ENCODE results near the gene MMAB.

MMAB gene

DNA sequence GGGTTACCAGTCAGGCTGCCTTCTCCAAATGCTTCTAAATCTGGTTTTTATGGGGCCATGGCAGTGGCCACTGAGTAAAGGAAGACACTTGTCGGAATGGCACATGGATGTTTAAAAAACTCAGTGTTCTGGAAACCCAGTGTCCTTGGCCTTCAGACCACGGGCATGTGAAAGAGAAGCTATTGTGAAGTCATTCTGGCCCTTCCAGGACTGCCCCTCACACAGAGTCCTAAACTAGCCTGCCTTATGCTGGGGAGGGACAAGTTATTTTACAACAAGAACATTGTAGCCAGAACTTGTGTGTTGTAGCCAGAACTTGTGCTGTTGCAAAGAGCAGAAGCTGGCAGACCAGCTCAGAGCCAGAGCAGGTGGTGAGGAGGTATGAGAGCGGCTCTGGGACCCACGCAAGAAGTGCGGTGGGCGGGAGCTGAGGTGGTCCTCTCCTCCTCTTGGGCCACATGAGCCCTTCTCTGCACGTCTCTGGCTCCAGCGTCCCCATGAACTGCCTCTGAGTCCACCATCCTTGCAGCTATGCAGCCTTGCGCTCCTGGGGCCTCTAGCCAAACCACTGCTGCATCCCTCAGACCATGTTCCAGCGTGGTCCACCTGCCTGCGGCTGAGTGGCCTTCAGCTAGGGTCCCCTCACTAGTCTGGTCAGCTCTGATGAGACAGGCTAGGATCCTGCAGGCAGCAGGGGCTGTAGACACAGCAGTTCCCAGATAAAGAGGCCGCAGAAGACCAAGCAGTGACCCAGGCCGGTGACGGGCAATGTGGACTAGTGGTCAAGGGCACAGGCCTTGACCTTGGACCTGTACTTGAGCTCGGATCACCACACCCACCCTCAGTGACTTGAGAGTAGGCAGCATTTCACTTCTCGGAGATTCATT, 32.5 kb downstream of the MMAB start:
- DNase-seq: peak in 9 of 51 donors; percentile 20 to 84 (median 26)

DNA sequence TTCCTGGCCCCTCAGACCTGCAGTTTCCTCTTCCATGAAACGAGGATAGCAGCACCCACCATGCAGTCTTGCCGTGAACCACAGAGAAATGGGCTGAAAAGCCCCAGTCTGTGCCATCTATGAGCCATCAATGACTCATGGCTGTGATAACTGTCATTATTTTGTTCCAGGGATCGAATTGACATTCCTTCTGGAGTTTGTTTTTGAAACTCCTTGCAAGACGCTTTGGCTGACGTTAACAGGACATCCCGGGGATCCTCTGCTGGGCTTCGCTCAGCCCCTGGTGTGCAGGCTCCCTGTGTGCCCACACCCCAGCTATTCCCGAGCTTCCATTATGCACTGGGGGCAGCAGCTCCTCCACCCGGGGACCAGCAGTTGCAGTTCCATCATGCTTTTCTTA, 33.8 kb downstream of the MMAB start:
- no peak for DNase-seq

DNA sequence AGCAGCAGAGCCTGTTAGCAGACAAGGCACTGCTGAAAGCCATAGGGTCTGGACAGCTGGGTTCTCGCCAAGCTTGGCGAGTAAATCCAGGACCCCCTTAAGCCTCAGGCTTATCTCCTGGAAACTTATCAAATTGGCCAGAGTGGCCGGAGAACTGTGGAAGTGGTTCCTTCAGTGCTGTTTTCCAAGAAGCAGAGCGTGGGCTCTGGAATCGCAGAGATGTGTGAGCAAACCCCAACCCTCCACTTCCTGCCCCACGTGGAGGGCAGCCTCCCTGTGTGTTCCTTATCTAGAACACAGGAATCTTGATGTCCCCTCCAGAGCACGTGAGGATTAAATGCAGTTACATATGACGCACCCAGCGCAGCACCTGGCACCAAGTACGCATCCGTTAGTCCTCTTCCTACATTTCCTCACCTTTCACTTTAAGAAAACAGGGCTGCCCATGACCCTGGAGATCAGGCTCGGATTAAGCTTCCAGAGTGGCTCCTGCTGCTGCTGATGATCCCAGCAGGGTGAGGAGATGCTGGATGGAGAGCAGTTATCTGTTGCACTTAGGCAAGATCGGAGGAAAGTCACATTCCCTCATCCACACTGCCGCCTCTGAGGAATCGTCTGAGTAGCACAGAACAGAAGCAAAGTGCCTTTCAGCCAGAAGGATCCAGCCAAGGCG, 35.0 kb downstream of the MMAB start:
- no peak for DNase-seq

DNA sequence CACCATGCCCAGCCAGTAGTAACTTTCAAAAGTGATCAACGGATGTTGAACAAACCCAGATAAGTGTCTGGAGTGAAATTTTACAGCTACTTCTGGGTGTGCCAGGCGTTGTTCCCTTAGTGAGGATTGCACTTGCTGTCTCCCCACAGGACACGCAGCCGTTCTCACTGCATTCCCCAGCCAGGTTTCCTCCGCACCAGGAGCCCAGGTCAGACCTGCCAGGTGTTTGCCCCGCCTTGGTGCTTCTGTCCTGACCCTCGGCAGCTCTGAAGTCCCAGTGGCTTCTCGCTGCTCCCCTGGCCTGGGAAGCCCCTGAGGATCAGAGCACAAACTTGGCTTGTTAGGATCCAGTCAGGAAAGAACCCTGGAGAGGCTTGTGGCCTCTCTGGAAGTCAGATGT, 36.2 kb downstream of the MMAB start:
- DNase-seq: no peak

DNA sequence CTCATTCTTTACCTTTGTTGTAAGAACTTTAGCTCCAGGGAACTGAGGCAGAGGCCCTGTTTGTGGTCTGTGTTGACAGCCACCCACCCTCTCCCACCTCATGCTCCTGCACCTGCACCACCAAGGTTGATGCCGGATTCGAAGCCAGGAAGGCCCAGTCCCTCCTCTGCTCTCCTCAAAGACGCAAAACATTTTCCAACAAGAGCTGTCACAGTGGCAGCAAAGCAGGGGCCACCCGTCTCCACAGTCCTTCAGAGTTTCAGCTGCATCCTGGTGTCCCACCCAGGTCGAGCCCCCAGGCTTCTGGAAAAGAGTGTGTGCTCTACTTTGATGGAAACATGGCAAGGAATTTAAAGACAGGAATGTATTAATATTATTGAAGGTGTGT, 37.4 kb downstream of the MMAB start:
- no peak for DNase-seq

DNA sequence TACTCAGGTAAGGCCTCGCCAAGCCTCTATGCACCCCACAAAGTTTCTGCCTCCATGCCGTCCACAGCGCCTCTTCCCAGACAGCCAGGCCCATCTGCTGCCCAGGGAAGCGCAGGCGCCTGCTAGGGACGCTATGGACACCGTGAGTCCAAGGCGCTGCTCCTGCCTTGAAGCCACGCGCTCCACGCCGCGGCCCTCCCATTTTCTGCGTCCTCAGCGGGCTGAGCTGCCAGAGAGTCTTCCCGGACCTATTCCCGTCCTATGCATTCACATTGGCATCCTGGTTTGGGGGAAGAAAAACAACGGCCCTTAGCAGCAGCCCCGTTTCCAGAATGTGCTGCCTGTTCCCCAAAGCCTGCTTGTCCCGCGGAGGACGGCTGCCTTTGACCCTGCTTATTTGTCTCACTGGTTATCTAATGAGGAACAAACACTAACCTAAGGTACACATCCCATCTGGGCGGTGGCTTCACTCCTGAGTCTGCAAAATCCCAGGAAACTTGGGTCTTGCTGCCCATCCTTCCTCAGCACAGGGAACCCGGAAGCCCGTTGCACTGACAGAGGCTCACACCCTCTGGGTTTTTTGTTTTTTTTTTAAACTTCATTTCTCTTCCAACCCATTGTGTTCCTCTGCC, 38.0 kb downstream of the MMAB start:
- no peak for DNase-seq

DNA sequence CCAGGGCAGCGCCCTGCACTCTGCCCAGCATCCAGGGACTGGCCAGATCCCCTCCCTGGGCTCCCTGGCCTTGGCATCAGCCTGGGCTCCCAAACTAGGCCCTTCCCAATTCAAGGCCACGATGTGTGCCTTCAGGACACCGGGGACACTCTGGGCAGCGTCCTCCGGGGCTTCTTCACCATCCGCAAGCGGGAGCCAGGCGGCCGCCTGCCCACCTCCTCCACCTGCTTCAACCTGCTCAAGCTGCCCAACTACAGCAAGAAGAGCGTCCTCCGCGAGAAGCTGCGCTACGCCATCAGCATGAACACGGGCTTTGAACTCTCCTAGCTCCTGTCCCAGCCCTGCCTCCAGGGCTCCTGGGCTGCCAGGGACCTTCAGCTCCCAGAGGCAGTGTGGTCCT, 38.8 kb downstream of the MMAB start:
- no peak for DNase-seq

DNA sequence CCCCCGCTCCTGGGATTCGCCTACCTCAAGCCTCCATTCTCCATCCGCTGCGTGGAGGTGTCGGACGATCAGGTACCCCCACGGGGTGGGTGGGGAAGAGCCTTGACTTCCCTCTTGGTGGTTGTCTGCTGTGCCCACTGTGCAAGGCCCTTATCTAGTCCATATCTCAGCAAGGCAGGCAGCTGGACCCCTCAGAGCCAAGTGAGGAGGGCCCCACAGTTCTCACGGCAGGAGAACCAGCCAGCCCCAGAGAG, 39.9 kb downstream of the MMAB start:
- no peak for DNase-seq

DNA sequence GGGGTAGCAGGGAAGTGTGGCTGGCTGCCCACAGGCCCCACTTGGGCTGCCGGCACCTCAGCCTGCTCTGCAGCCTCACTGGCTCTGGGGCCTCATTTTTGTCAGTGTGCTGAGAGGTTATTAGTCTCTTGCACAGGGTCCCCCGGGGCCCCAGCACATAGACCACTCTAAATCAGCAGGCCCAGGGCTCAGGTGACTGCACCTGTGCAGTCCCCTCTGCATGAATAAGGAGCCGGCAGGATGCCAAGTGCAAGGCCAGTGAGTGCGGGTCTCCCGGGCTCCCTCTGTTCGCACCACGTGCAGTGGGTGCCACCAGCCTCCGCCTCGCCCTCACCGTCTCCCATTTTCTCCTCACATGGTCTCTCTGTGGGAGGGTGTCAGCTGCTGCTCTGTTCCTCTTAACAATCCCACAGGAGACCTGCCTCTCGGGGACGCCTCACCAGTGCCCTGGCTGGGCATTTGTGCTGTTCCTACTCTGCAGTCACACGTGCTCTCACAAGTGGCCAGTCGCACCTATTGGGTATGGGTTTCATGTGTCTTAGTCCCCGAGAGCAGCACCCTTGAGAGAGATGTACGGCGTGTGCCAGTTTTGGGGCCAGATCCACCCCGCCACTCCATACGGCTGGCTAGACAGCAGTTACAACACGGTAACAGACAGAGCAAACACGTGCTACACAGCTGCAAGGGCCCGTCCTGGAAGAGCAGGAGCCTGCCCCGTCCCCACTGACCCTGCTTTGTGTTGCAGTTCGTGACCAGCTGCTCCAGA, 40.4 kb downstream of the MMAB start:
- DNase-seq: no peak

DNA sequence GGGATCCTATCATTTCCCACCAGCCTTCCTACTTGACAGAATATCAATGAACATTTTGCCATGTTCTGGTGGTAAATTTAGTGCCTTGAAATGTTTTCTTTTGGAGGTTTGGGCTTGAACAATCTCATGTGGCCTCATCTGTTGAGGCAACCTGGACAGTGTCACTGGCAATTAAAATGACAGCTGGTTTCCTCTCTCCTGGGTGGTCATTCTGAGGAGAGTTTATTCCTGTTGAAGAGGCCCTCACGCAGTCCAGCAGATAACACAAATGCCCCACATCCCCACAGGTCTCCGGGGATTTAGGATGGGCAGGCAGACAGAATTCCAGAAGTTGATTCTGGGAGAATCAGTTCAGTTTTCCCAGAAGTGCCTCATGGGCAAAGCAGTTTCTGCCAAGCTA, 41.9 kb downstream of the MMAB start:
- DNase-seq: no peak

DNA sequence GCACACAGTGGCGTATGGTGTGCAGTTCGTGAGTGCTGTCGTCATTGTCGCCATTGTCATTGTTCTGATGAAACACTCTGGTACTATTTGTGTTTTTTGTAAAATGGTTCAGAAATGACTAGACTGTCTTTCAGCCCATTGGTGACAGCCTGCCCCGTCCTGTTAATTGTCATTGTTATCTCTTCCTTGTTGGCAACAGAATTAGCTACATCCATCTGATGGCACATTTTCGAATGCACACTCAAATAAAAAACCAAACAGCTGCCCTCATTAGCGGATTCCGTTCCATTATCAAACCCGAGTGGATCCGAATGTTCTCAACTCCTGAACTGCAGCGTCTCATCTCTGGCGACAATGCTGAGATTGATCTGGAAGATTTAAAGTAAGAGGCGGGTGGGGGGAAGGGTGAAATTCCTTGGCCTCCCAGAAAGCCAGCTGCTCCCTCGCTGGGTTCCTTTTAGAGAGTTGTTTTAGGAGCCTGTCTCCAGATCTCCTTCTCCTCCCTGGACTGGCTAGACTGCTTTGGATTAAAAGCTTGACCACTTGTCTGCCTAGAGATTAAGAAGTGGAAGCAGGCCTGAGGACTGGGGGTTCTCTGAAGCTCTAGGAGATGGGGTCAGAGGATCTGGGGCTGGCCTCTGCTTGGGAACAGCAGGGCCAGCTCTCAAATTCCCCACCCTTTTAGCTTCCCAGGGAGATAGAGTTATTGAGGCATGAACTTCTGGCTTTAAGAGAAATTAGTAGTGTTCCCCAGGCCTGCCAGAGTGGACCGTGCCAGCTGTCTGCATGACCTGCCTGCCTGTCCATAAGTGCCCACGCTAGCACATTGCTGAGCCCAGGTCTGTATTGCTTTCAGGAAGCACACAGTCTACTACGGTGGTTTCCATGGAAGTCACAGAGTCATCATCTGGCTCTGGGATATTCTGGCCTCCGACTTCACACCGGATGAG, 43.3 kb downstream of the MMAB start:
- peak in 8 of 51 donors; percentile 2 to 69 (median 16) for DNase-seq

DNA sequence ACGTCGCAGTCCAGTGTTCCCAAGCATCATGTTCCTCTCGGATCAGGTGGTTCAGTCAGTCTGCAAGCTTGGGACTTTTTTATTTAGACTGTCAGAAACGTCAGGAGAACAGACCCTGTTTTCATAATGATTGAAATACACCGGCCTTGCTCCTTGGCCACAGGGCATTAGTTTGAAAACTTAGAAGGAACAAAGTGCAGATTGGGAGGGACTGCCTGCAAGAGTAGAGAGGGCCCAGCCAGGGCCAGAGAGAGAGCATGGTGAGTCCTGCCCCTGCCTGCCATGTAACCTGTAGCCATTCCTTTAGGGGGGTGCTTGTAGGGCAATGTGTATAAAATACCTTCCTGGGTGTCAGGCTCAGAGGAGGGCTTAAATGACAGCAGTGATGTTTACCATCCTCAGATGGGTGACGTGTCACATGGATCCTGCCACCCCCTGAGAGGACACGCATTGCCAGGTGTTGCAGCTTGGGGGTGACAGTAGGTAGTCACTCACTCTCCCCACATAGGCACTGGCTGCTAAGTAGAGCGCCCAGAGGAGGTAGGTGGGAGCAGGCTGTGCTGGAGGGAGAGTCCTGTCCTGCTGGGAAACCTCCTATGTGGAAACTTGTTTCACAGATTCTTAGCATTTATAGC, 45.7 kb downstream of the MMAB start:
- no peak for DNase-seq

DNA sequence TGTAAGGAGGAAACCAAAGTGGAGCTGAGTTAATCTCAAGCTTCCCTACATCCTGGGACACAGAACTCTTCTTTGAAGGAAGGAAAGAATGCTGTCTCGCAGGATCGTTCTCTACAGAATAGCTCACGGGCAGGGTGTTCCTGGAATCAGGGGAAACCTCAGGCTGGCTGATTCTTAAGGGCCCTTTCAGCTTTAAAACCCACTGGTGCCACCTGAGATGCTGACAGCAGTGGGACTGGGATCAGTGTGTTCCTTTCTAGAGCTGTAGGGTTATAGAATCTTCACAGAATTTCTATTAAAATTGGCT, 48.1 kb downstream of the MMAB start:
- no peak for DNase-seq

DNA sequence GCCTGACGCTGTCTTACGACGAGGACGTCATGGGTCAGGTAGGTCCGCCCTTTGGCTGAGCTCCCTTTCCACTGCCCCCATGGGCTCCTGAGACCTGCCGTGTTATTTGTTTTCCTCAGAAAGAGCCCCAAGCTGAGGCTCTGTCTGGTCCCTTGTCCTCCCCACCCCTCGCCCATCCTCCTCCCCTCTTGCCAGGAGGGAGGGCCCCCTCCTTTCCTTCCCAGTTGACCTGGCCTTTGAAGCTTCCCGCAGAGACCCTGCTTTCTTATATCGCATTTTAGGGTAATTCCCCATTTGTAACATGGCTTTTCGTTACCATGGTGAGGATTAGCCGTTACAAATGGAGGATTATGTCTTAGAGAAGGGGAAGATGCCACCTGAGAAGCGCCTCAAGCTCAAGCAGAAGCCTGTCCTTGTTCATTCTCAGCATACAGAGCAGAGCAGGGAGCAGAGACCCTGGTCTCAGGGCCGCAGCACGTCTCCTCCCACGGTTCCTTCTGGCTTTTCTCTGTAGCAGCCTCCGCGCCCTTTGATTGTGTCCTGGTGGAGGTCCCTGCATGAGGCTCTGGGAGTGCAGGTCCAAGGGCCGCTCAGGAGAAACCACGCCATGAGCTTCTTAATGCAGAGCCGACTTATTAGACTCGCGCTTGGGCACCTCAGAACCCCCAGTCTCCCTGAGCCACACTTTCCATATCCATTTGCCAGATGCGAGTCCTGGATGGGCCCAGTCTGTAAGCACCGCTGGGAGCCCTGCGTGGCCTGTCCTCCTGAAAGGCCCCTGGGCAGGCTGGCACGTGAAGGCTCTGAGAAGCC, 48.6 kb downstream of the MMAB start:
- no peak for DNase-seq

DNA sequence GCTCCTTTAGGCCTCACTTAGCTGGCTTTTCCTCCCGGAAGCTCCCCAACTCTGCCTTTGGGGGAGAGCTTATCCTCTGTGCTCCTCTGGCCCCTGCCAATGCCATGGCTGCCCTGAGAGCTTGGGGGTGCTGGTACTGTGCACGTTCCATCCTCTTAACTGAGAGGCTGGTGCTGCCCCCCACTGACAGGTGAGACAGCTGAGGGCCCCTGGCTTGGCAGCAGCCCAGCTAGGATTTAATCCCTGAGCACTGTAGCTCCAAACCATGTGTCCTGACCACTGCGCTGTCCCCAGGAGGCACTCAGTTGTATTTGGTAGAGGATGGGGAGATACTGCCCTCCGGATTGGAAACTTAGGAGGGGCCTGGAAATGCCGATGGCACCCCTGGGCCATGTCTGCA, 49.8 kb downstream of the MMAB start:
- no peak for DNase-seq

DNA sequence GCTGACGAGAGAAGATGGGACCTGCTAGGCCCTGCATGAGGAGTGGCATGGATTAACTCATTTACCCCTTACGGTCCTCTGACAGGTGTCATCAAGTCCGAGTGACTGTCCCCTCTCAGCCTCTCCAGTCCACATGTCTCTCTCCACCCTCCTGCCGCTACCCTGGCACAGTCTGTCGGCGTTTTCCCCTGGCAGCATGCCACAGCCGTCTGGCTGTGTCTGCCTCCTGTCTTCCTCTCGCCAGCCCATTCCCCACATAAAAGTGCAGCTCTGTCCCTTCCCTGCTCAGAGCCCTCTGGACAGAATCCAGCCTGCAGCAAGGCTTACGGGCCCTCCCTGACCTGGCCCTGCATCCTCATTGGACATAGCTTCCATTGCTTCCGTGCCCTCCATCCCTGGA, 50.2 kb downstream of the MMAB start:
- DNase-seq: peak in 30 of 51 donors; percentile 5 to 66 (median 32)

DNA sequence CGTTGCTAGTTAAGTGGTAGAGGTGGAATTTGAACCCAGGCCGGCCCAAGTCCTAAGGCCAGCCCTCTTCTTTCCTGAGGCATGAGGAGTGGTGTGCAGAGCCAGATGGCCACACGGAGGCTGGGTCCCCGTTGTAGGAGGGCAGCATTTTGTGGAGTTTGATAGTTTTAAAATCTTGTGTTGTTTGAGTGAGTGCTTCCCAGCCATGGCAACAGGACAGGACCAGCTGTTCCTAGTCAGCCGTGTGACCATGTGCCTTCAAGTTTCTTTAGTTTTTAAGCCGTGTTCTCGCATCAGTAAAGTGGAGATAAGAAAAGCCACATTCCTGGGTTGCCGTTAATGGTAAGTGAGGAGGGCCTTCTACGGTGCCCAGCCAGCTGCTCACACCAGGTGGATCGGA, 51.5 kb downstream of the MMAB start:
- DNase-seq: no peak

DNA sequence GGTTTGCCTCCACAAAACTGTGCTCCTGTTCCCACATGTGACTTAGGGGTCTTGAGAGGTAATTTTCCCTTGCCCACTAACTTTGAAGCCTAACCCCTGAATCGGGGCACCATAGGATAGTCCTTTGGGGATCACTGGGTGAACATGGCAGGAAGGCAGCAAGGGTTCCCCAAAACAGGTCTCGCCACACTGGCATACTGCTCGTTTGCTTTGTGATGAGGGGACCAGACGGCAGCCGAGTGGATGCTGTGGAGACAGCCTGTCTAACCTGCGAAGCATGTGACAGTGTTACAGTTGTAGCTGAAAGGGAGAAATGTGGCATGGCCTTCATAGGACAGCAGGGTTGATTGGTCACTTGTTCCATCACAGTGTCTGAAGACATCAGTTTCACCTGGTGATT, 53.5 kb downstream of the MMAB start:
- DNase-seq: no peak

DNA sequence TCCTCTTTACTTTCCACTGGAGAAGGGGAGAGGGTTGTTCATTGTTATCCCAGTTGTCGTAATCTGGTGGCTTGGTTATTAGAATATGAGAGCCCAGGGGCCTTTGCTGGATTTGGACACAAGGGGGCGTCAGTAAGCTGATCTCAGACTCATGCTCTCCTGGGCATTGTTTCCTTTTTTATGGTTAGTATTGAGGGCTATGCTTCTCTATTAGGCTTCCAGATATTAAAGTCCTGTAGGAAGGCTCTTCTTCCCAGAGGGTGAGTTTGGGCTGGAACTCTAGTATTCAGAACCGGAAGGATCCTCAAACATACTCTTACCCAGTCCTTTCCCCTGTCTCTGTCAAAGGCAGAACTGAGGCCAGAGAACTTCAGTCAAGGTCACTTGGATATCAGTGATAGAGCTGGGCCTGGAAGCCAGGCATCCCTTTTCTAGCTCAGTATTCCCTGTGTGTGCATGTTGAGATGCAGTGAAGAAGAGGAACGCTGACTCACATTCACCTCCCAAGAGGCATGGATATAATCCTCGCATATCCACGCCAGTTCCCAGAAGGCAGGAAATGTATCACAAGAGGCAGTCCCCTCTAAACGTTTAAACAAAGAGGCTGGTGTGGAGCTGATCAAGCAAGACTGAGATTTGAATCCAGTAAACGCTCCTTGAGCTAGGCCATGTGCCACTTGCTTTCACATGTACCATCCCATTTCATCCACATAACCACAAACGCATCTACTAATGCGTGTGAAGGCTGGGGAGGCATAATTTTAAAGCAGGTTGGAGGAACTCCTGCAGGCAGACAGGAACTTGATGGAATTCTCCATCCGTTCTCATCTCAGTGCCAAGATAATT, 54.3 kb downstream of the MMAB start:
- peak in 37 of 51 donors; percentile 10 to 84 (median 46) for DNase-seq
